Skeletal muscle satellite cell (primary cell): Measurements from ENCODE around the gene PDE5A. TPM values are rescaled to one million over a fixed set of nuclear protein-coding genes. Genes with fewer than 3 reads are reported as not detected.
"Not testable (repeated sequence)": the region's sequence is repeated elsewhere in the genome, so short reads cannot be mapped to it uniquely, and the experiment has no call there.

ENCODE experiments used
- H3K27me3 ChIP-seq: 2 replicates; pipeline ENCODE4 v1.7.0; 2013; ENCODE audit warnings: low read length; ENCODE audit not compliant: control insufficient read depth, insufficient read depth
- H3K36me3 ChIP-seq: 2 replicates; pipeline ENCODE4 v1.7.0; 2013; ENCODE audit warnings: mild to moderate bottlenecking, control low read depth, low read length; ENCODE audit not compliant: insufficient read depth
- H3K4me1 ChIP-seq: 2 replicates; pipeline ENCODE4 v1.7.0; 2013; ENCODE audit warnings: low read length; ENCODE audit not compliant: control insufficient read depth, insufficient read depth
- H3K4me2 ChIP-seq: 2 replicates; pipeline ENCODE4 v1.7.0; 2013; ENCODE audit warnings: mild to moderate bottlenecking, low read length
- H3K4me3 ChIP-seq: 2 replicates; pipeline ENCODE4 v1.7.0; 2013; ENCODE audit warnings: low read length
- H3K9ac ChIP-seq: 2 replicates; pipeline ENCODE4 v1.7.0; 2013; ENCODE audit warnings: mild to moderate bottlenecking, low read depth, low read length, moderate library complexity
- H3K9me3 ChIP-seq: replicated peaks from 2 replicates; pipeline ENCODE4 v1.7.0; 2013; ENCODE audit warnings: mild to moderate bottlenecking, control low read depth, low read length
- small RNA-seq: library from RNA; depleted of rRNA; stranded (forward); fragments of <200 nt; gene quantifications from one replicate; pipeline ENCODE3, GENCODE V24; 2012

The PDE5A gene

DNA sequence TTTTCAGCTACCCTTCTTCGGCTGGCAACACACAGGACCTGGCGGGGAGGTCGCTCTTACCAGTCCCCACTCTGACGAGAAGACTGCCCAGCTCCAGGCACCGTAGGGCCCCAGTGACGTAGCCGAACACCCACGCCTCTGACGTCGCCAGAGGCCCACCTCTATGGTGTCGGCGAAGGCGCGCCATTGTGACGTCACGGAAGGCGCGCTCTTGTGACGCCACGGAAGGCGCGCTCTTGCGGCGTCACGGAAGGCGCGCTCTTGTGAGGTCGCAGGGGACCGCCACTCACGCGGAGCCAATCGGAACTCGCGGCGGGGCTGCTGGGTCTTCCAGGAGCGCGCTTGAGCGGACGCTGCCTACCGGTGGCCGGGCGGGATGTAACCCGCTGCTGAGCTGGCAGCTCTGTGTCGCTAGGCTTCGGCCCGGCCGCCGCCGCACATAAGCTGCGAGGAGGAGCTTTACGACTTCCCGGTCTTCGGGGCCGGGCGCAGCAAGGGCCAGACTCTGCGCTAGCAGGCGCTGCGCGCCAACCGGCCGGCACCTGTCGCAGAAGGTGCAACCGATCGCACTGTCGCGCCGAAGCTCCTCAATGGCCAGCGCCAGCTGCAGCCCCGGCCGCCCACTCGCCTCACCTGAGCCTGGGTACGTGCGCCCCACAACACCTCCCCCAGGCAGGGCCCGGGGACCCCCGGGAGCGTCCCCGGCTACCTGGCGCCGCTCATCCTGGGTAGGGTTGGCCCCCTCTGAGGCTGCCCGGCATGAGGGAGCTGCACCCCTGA is 173.9 kb downstream of the PDE5A start:
- peak overlapping the region; percentile 72 for H3K4me2 ChIP-seq
- H3K4me3 ChIP-seq = peak overlapping the region; percentile 81
- H3K27me3 ChIP-seq = not testable (repeated sequence)

DNA sequence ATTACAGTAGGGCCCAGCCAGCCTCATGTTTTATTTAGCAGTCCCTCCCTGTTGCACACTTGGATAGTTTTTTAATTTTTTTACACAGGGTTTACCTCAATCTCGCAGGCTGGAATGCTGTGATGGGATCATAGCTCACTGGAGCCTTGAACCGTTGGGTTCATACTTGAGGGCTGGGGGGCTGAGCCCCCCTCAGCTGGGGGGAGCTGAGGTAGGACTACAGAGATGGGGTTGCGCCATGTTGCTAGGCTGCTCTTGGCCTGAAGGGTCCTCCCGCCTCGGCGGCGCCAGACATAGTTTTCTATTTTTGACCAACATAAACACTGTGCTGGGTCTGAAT is 174.5 kb downstream of the PDE5A start:
- Histone ChIP-seq H3K9ac (peak overlapping the region; percentile 94), H3K4me3 (peak overlapping the region; percentile 81)

More for the DNA sequence above, 173.9 kb downstream of the PDE5A start:
- not testable (repeated sequence) for H3K4me1 ChIP-seq, H3K36me3 ChIP-seq, H3K9me3 ChIP-seq
- H3K9ac ChIP-seq = peak overlapping the region; percentile 94

DNA sequence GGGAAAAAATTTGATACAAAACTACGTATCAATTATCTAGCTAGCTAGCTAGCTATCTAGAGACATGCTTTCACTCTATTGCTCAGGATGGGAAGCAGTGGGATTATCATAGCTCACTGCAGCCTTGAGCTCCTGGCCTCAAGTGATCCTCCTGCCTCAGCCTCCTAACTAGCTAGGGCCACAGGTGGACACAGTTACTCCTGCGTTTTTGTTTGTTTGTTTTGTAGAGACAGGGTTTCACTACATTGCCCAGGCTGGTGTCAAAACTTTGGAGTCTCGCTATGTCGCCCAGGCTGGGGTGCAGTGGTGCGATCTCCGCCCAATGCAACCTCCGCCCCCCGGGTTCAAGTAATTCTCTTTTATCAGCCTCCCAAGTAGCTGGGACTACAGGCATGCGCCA is 175.3 kb downstream of the PDE5A start:
- not testable (repeated sequence) for H3K4me2 ChIP-seq, H3K27me3 ChIP-seq, H3K4me3 ChIP-seq, H3K9me3 ChIP-seq, H3K9ac ChIP-seq, H3K36me3 ChIP-seq, H3K4me1 ChIP-seq

More for the DNA sequence above, 174.5 kb downstream of the PDE5A start:
- not testable (repeated sequence) for H3K4me1 ChIP-seq, H3K27me3 ChIP-seq, H3K36me3 ChIP-seq, H3K9me3 ChIP-seq
- H3K4me2 ChIP-seq = peak overlapping the region; percentile 72

DNA sequence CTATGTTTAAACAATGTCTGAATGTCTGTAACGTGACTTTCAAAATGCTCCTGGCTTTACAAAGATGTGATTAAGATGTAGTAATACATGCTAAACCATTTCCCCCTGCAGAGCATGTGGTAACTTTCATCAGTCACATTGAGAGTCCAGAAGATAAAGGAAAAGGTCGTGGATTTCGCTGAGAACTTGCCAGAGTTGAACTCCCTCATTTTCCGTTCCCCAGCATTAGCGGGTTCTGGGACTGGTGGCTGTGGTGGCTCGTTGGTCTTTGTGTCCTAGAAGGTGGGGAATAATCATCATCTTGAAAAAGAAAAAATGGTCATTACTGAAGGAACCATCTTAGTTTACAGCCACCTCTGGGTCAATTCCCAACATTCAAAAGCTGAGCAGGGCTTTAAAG is 178.8 kb downstream of the PDE5A start:
- H3K36me3 ChIP-seq, H3K27me3 ChIP-seq, H3K9me3 ChIP-seq, H3K9ac ChIP-seq, H3K4me3 ChIP-seq, H3K4me1 ChIP-seq, H3K4me2 ChIP-seq: not testable (repeated sequence)

Small RNAs within 50 kb of the gene (small RNA-seq; reads per million reads assigned to genes)
- not detected for gene RF00614
